Liver (tissue), 9 donors: Measurements from ENCODE around the gene FOSL2. TPM values are rescaled to one million over a fixed set of nuclear protein-coding genes. Genes with fewer than 3 reads are reported as not detected.

Experiments
- DNase-seq: peaks from one replicate; pipeline ENCODE4 v3.0.0-alpha.2; 2017; ENCODE audit warnings: low spot score
- H3K27ac ChIP-seq, 2 donors: one replicate each; pipeline ENCODE4 v1.7.0; 2013; ENCODE audit warnings: inconsistent platforms in 2 of 2, low read length in 2 of 2, control low read depth in 1 of 2, low read depth in 1 of 2, mild to moderate bottlenecking in 1 of 2
- H3K27me3 ChIP-seq, 4 donors: one replicate each; pipeline versions ENCODE4 v1.6.1 to v1.7.0; 2013; ENCODE audit warnings: low read length in 3 of 4, inconsistent platforms in 1 of 4, mild to moderate bottlenecking in 1 of 4, moderate library complexity in 1 of 4; ENCODE audit not compliant: control insufficient read depth in 4 of 4, insufficient read depth in 4 of 4
- H3K36me3 ChIP-seq, 4 donors: one replicate each; pipeline versions ENCODE4 v1.6.1 to v1.7.0; 2013; ENCODE audit warnings: low read length in 3 of 4, mild to moderate bottlenecking in 3 of 4, low read depth in 1 of 4, moderate library complexity in 1 of 4; ENCODE audit not compliant: control insufficient read depth in 4 of 4, insufficient read depth in 3 of 4
- H3K4me1 ChIP-seq, 4 donors: one replicate each; pipeline versions ENCODE4 v1.6.1 to v1.7.0; 2013; ENCODE audit warnings: low read length in 3 of 4, mild to moderate bottlenecking in 3 of 4, moderate library complexity in 1 of 4; ENCODE audit not compliant: control insufficient read depth in 4 of 4, insufficient read depth in 4 of 4
- H3K4me3 ChIP-seq, 3 donors: one replicate each; pipeline versions ENCODE4 v1.6.1 to v1.7.0; 2013; ENCODE audit warnings: low read length in 3 of 3, control low read depth in 1 of 3, low read depth in 1 of 3, mild to moderate bottlenecking in 1 of 3
- H3K9ac ChIP-seq, 2 donors: one replicate each; pipeline ENCODE4 v1.7.0; 2013; ENCODE audit warnings: low read length in 2 of 2, mild to moderate bottlenecking in 2 of 2, moderate library complexity in 2 of 2, control low read depth in 1 of 2, low read depth in 1 of 2
- H3K9me3 ChIP-seq, 4 donors: one replicate each; pipeline versions ENCODE4 v1.6.1 to v1.7.0; 2013; ENCODE audit warnings: low read length in 3 of 4; ENCODE audit not compliant: control insufficient read depth in 4 of 4
- ATF3 ChIP-seq: IDR thresholded peaks from 2 replicates; pipeline ENCODE4 v1.6.1; 2016; ENCODE audit warnings: antibody characterized with exemption
- CTCF ChIP-seq: fragments of 150-350 bp; IDR thresholded peaks from 2 replicates; pipeline ENCODE4 v1.5.1; 2017; ENCODE audit warnings: improper control_type of control experiment, low read depth, low read length; ENCODE audit not compliant: missing input control
- EGR1 ChIP-seq, 2 donors: IDR thresholded peaks; 2 replicates each; pipeline ENCODE4 v1.6.1; 2016 to 2018; ENCODE audit warnings: antibody characterized with exemption in 2 of 2, low read depth in 2 of 2
- FOXA1 ChIP-seq: IDR thresholded peaks from 2 replicates; pipeline ENCODE4 v1.6.1; 2016; ENCODE audit warnings: antibody characterized with exemption
- FOXA2 ChIP-seq: IDR thresholded peaks from 2 replicates; pipeline ENCODE4 v1.6.1; 2016; ENCODE audit warnings: antibody characterized with exemption
- GABPA ChIP-seq, 2 donors: IDR thresholded peaks in 1 of 2; conservative IDR thresholded peaks in 1 of 2; 2 replicates each; pipeline ENCODE4 v1.6.1; 2016; ENCODE audit warnings: antibody characterized with exemption in 2 of 2, mild to moderate bottlenecking in 1 of 2, moderate library complexity in 1 of 2
- HNF4A ChIP-seq, 2 donors: conservative IDR thresholded peaks; 2 replicates each; pipeline ENCODE4 v1.6.1; 2016; ENCODE audit warnings: antibody characterized with exemption in 2 of 2, mild to moderate bottlenecking in 2 of 2
- HNF4G ChIP-seq: IDR thresholded peaks from 2 replicates; pipeline ENCODE4 v1.6.1; 2016; ENCODE audit warnings: antibody characterized with exemption
- JUND ChIP-seq, 2 donors: IDR thresholded peaks; 2 replicates each; pipeline ENCODE4 v1.6.1; 2016; ENCODE audit warnings: antibody characterized with exemption in 2 of 2
- MAX ChIP-seq: IDR thresholded peaks from 2 replicates; pipeline ENCODE4 v1.6.1; 2016; ENCODE audit warnings: antibody characterized with exemption
- NR2F2 ChIP-seq: IDR thresholded peaks from 2 replicates; pipeline ENCODE4 v1.6.1; 2016; ENCODE audit warnings: antibody characterized with exemption
- RAD21 ChIP-seq, 2 donors: IDR thresholded peaks; 2 replicates each; pipeline ENCODE4 v1.6.1; 2016; ENCODE audit warnings: antibody characterized with exemption in 2 of 2, mild to moderate bottlenecking in 2 of 2
- REST ChIP-seq: IDR thresholded peaks from 2 replicates; pipeline ENCODE4 v1.6.1; 2016; ENCODE audit warnings: antibody characterized with exemption, mild to moderate bottlenecking
- RXRA ChIP-seq, 2 donors: IDR thresholded peaks; 2 replicates each; pipeline ENCODE4 v1.6.1; 2017 to 2018; ENCODE audit warnings: antibody characterized with exemption in 2 of 2, mild to moderate bottlenecking in 1 of 2
- SP1 ChIP-seq: IDR thresholded peaks from 2 replicates; pipeline ENCODE4 v1.6.1; 2018; ENCODE audit warnings: antibody characterized with exemption, mild to moderate bottlenecking
- TAF1 ChIP-seq: conservative IDR thresholded peaks from 2 replicates; pipeline ENCODE4 v1.6.1; 2016; ENCODE audit warnings: antibody characterized with exemption, mild to moderate bottlenecking
- YY1 ChIP-seq: IDR thresholded peaks from 2 replicates; pipeline ENCODE4 v1.6.1; 2016; ENCODE audit warnings: antibody characterized with exemption, mild to moderate bottlenecking
- ZBTB33 ChIP-seq: IDR thresholded peaks from 2 replicates; pipeline ENCODE4 v1.6.1; 2016; ENCODE audit warnings: antibody characterized with exemption
- WGBS: extraction: QIAGEN DNeasy Blood & Tissue Kit; methylation state at CpG from one replicate; pipeline ENCODE4 v1.1.7; 2013; 5-methylcytosine and 5-hydroxymethylcytosine counted together
- polyA plus RNA-seq, 2 donors: library from polyadenylated mRNA; stranded (reverse) in 1 of 2; unstranded in 1 of 2; fragments of 200-250 nt in 1 of 2; fragments of >200 nt in 1 of 2; fragmentation: Nextera tagmentation in 1 of 2; extraction: Ambion mirVana in 1 of 2; gene quantifications; one replicate each; pipeline versions ENCODE4 v1.2.1 to v1.2.3, GENCODE V29; 2013 to 2015
- total RNA-seq, 2 donors: library from RNA; depleted of rRNA; stranded (reverse); fragments of >200 nt; gene quantifications; one replicate each; pipeline ENCODE4 v1.2.3, GENCODE V29; 2014
- donor health status: healthy.
- donor health status: healthy.
- donor health status: healthy.
- donor health status: healthy.
- donor health status: healthy.

FOSL2 gene
- total and polyA plus RNA-seq, 4 donors, result 1.9 to 10.7 (median 2.6) TPM

GRCh38 chr2:28365158-28365557 is 27.5 kb upstream of the FOSL2 start:
- H3K27me3 ChIP-seq, result no peaks in the 10 kb centered on the region
- H3K36me3 ChIP-seq, result no peaks in the 10 kb centered on the region
- no peak overlapping the region for H3K9ac ChIP-seq
- no peaks in the 10 kb centered on the region for H3K9me3 ChIP-seq
- 79% methylated on average over 8 of the region's 8 CpGs for WGBS
- TF ChIP-seq FOXA1, result no peak
- no peak for TF ChIP-seq SP1
- TF ChIP-seq GABPA (IDR thresholded peaks at IDR 0.05 in 1 of 2, conservative IDR thresholded peaks at IDR 0.05 in 1 of 2), result no peak
- no peak for TF ChIP-seq EGR1 (IDR thresholded peaks at IDR 0.05; ENCODE audit: low read depth in 2 of 2)
- no peak for TF ChIP-seq RAD21 (IDR thresholded peaks at IDR 0.05)
- no peak for TF ChIP-seq RXRA (IDR thresholded peaks at IDR 0.05)
- no peak for TF ChIP-seq CTCF
- TF ChIP-seq REST, result no peak
- TF ChIP-seq TAF1, result no peak
- TF ChIP-seq FOXA2, result no peak
- H3K4me1 ChIP-seq, result peaks cover 0 to 20% (median 3%) of the 10 kb centered on the region in 4 donors
- no peak overlapping the region for H3K4me3 ChIP-seq
- no peak for DNase-seq
- H3K27ac ChIP-seq, result no peak overlapping the region

- H3K27ac ChIP-seq, result no peak overlapping the region
- H3K36me3 ChIP-seq, result no peaks in the 10 kb centered on the region
- no peak for DNase-seq
- H3K4me1 ChIP-seq, result peaks cover 0 to 26% (median 7%) of the 10 kb centered on the region in 4 donors
- no peaks in the 10 kb centered on the region for H3K9me3 ChIP-seq
- no peak for TF ChIP-seq YY1
- TF ChIP-seq FOXA2, result no peak
- no peak for TF ChIP-seq SP1
- no peak for TF ChIP-seq NR2F2
- no peak for TF ChIP-seq TAF1
- no peak for TF ChIP-seq FOXA1
- TF ChIP-seq JUND (IDR thresholded peaks at IDR 0.05), result no peak
- TF ChIP-seq RAD21 (IDR thresholded peaks at IDR 0.05), result no peak
- no peak for TF ChIP-seq MAX
- TF ChIP-seq ZBTB33, result no peak
- TF ChIP-seq HNF4A (conservative IDR thresholded peaks at IDR 0.05), result no peak
- TF ChIP-seq EGR1 (IDR thresholded peaks at IDR 0.05; ENCODE audit: low read depth in 2 of 2), result no peak
- no peak for TF ChIP-seq HNF4G
- TF ChIP-seq REST, result no peak
- no peak for TF ChIP-seq CTCF
- TF ChIP-seq GABPA (IDR thresholded peaks at IDR 0.05 in 1 of 2, conservative IDR thresholded peaks at IDR 0.05 in 1 of 2), result no peak
- no peak for TF ChIP-seq ATF3
- no peak for TF ChIP-seq RXRA (IDR thresholded peaks at IDR 0.05)
- H3K9ac ChIP-seq, result no peak overlapping the region
- no peaks in the 10 kb centered on the region for H3K27me3 ChIP-seq
- no peak overlapping the region for H3K4me3 ChIP-seq
- 88% methylated on average over 10 of the region's 10 CpGs for WGBS
Measured at GRCh38 chr2:28366149-28366495, 26.5 kb upstream of the FOSL2 start.
